Measurements from ENCODE around the gene TRIM17. TPM values are rescaled to one million over a fixed set of nuclear protein-coding genes. Genes with fewer than 3 reads are reported as not detected.

Gene TRIM17
- total RNA-seq, 1 experiment from 2014 or later = not detected

GRCh38 chr1:228396770-228397662 lies 19.6 kb downstream of the TRIM17 start:
- H3K9me3 ChIP-seq (ENCODE audit: low read length) = no peaks in the 10 kb centered on the region
- no peaks in the 10 kb centered on the region for H3K27me3 ChIP-seq (ENCODE audit: low read length)
- H3K36me3 ChIP-seq (ENCODE audit: insufficient read depth, low read length) = peaks cover 6% of the 10 kb centered on the region
- no peak overlapping the region for H3K27ac ChIP-seq (ENCODE audit: low read length)
- H3K79me2 ChIP-seq (ENCODE audit: low read length) = peaks cover 18% of the 10 kb centered on the region
- no peaks in the 10 kb centered on the region for H3K4me1 ChIP-seq (ENCODE audit: low read length)
- no peak overlapping the region for H3K4me2 ChIP-seq (ENCODE audit: low read depth, low read length, poor library complexity, severe bottlenecking)
- no peak overlapping the region for H2AFZ ChIP-seq (ENCODE audit: low read length)
- H3K9me2 ChIP-seq (replicated peaks; ENCODE audit: insufficient read depth, low read length) = no peaks in the 10 kb centered on the region
- DNase-seq = no peak
- H3K9ac ChIP-seq (ENCODE audit: low read length) = no peak overlapping the region
- peaks cover 24% of the 10 kb centered on the region; the same call in 1 of the 2 replicates for H4K20me1 ChIP-seq (ENCODE audit: insufficient read depth, low read depth, low read length)
- no peak overlapping the region for H3K4me3 ChIP-seq (ENCODE audit: low read length)

- H3K79me2 ChIP-seq (ENCODE audit: low read length) = no peaks in the 10 kb centered on the region
- no peaks in the 10 kb centered on the region for H3K4me1 ChIP-seq (ENCODE audit: low read length)
- H2AFZ ChIP-seq (ENCODE audit: low read length) = no peak overlapping the region
- H3K4me3 ChIP-seq (ENCODE audit: low read length) = no peak overlapping the region
- no peaks in the 10 kb centered on the region for H3K9me2 ChIP-seq (replicated peaks; ENCODE audit: insufficient read depth, low read length)
- H3K4me2 ChIP-seq (ENCODE audit: low read depth, low read length, poor library complexity, severe bottlenecking) = no peak overlapping the region
- H3K36me3 ChIP-seq (ENCODE audit: insufficient read depth, low read length) = peaks cover 3% of the 10 kb centered on the region
- DNase-seq = no peak
- H3K9me3 ChIP-seq (ENCODE audit: low read length) = no peaks in the 10 kb centered on the region
- no peak overlapping the region for H3K27ac ChIP-seq (ENCODE audit: low read length)
- no peak overlapping the region for H3K9ac ChIP-seq (ENCODE audit: low read length)
- peaks cover 8% of the 10 kb centered on the region; the same call in 1 of the 2 replicates for H4K20me1 ChIP-seq (ENCODE audit: insufficient read depth, low read depth, low read length)
- H3K27me3 ChIP-seq (ENCODE audit: low read length) = no peaks in the 10 kb centered on the region
Measured at GRCh38 chr1:228394571-228395394, 21.9 kb downstream of the TRIM17 start.

GRCh38 chr1:228393811-228394570 lies 22.7 kb downstream of the TRIM17 start:
- Histone ChIP-seq H3K9ac (ENCODE audit: low read length) (no peak overlapping the region), H3K4me2 (ENCODE audit: low read depth, low read length, poor library complexity, severe bottlenecking) (no peak overlapping the region), H3K36me3 (ENCODE audit: insufficient read depth, low read length) (peaks cover 3% of the 10 kb centered on the region)

GRCh38 chr1:228393268-228393701 lies 23.4 kb downstream of the TRIM17 start:
- Histone ChIP-seq H3K9ac (ENCODE audit: low read length) (no peak overlapping the region), H3K27ac (ENCODE audit: low read length) (no peak overlapping the region), H3K9me2 (replicated peaks; ENCODE audit: insufficient read depth, low read length) (no peaks in the 10 kb centered on the region), H3K36me3 (ENCODE audit: insufficient read depth, low read length) (peaks cover 3% of the 10 kb centered on the region), H3K79me2 (ENCODE audit: low read length) (no peaks in the 10 kb centered on the region), H3K27me3 (ENCODE audit: low read length) (no peaks in the 10 kb centered on the region), H4K20me1 (ENCODE audit: insufficient read depth, low read depth, low read length) (peaks cover 8% of the 10 kb centered on the region; the same call in 1 of the 2 replicates), H3K4me2 (ENCODE audit: low read depth, low read length, poor library complexity, severe bottlenecking) (no peak overlapping the region), H3K4me1 (ENCODE audit: low read length) (no peaks in the 10 kb centered on the region), H3K9me3 (ENCODE audit: low read length) (no peaks in the 10 kb centered on the region), H2AFZ (ENCODE audit: low read length) (no peak overlapping the region), H3K4me3 (ENCODE audit: low read length) (no peak overlapping the region)
- DNase-seq = no peak

More at GRCh38 chr1:228393811-228394570, 22.7 kb downstream of the TRIM17 start:
- no peak overlapping the region for H2AFZ ChIP-seq (ENCODE audit: low read length)
- no peak overlapping the region for H3K4me3 ChIP-seq (ENCODE audit: low read length)
- peaks cover 8% of the 10 kb centered on the region; the same call in 1 of the 2 replicates for H4K20me1 ChIP-seq (ENCODE audit: insufficient read depth, low read depth, low read length)
- DNase-seq = no peak
- H3K27ac ChIP-seq (ENCODE audit: low read length) = no peak overlapping the region
- H3K9me2 ChIP-seq (replicated peaks; ENCODE audit: insufficient read depth, low read length) = no peaks in the 10 kb centered on the region
- no peaks in the 10 kb centered on the region for H3K27me3 ChIP-seq (ENCODE audit: low read length)
- no peaks in the 10 kb centered on the region for H3K79me2 ChIP-seq (ENCODE audit: low read length)
- no peaks in the 10 kb centered on the region for H3K9me3 ChIP-seq (ENCODE audit: low read length)
- H3K4me1 ChIP-seq (ENCODE audit: low read length) = no peaks in the 10 kb centered on the region

GRCh38 chr1:228392111-228392936 lies 24.3 kb downstream of the TRIM17 start:
- Histone ChIP-seq H3K4me2 (ENCODE audit: low read depth, low read length, poor library complexity, severe bottlenecking) (no peak overlapping the region), H3K9me2 (replicated peaks; ENCODE audit: insufficient read depth, low read length) (no peaks in the 10 kb centered on the region), H3K27me3 (ENCODE audit: low read length) (no peaks in the 10 kb centered on the region), H3K36me3 (ENCODE audit: insufficient read depth, low read length) (no peaks in the 10 kb centered on the region; the same call in 1 of the 2 replicates), H3K9ac (ENCODE audit: low read length) (no peak overlapping the region), H3K4me1 (ENCODE audit: low read length) (no peaks in the 10 kb centered on the region), H3K9me3 (ENCODE audit: low read length) (no peaks in the 10 kb centered on the region), H4K20me1 (ENCODE audit: insufficient read depth, low read depth, low read length) (peaks cover 6% of the 10 kb centered on the region; the same call in 1 of the 2 replicates), H2AFZ (ENCODE audit: low read length) (no peak overlapping the region), H3K27ac (ENCODE audit: low read length) (no peak overlapping the region), H3K79me2 (ENCODE audit: low read length) (no peaks in the 10 kb centered on the region), H3K4me3 (ENCODE audit: low read length) (no peak overlapping the region)
- no peak for DNase-seq

- Histone ChIP-seq H3K4me2 (ENCODE audit: low read depth, low read length, poor library complexity, severe bottlenecking) (no peak overlapping the region), H3K4me3 (ENCODE audit: low read length) (no peak overlapping the region), H4K20me1 (ENCODE audit: insufficient read depth, low read depth, low read length) (0 out of 2 replicates have a peak, but pooled peaks cover 5% of the 10 kb centered on the region), H3K27me3 (ENCODE audit: low read length) (no peaks in the 10 kb centered on the region), H3K4me1 (ENCODE audit: low read length) (no peaks in the 10 kb centered on the region), H2AFZ (ENCODE audit: low read length) (no peak overlapping the region), H3K9me3 (ENCODE audit: low read length) (no peaks in the 10 kb centered on the region), H3K36me3 (ENCODE audit: insufficient read depth, low read length) (no peaks in the 10 kb centered on the region; the same call in 1 of the 2 replicates), H3K79me2 (ENCODE audit: low read length) (no peaks in the 10 kb centered on the region), H3K27ac (ENCODE audit: low read length) (no peak overlapping the region), H3K9me2 (replicated peaks; ENCODE audit: insufficient read depth, low read length) (no peaks in the 10 kb centered on the region), H3K9ac (ENCODE audit: low read length) (no peak overlapping the region)
- DNase-seq = no peak
Measured at GRCh38 chr1:228391411-228392020, 25.1 kb downstream of the TRIM17 start.

GRCh38 chr1:228390649-228391048 lies 26.0 kb downstream of the TRIM17 start:
- Histone ChIP-seq H3K4me3 (ENCODE audit: low read length) (no peak overlapping the region), H4K20me1 (ENCODE audit: insufficient read depth, low read depth, low read length) (0 out of 2 replicates have a peak, but pooled peaks cover 5% of the 10 kb centered on the region), H3K9ac (ENCODE audit: low read length) (no peak overlapping the region), H3K79me2 (ENCODE audit: low read length) (no peaks in the 10 kb centered on the region), H3K9me2 (replicated peaks; ENCODE audit: insufficient read depth, low read length) (no peaks in the 10 kb centered on the region), H3K4me2 (ENCODE audit: low read depth, low read length, poor library complexity, severe bottlenecking) (no peak overlapping the region), H3K27me3 (ENCODE audit: low read length) (no peaks in the 10 kb centered on the region), H3K4me1 (ENCODE audit: low read length) (no peaks in the 10 kb centered on the region), H3K27ac (ENCODE audit: low read length) (no peak overlapping the region), H2AFZ (ENCODE audit: low read length) (no peak overlapping the region), H3K36me3 (ENCODE audit: insufficient read depth, low read length) (no peaks in the 10 kb centered on the region; the same call in 1 of the 2 replicates), H3K9me3 (ENCODE audit: low read length) (no peaks in the 10 kb centered on the region)
- DNase-seq = no peak
